Measurements from ENCODE around the gene GPR156.
"Not testable (repeated sequence)": the region's sequence is repeated elsewhere in the genome, so short reads cannot be mapped to it uniquely, and the experiment has no call there.

The GPR156 gene

GRCh38 chr3:120284747-120285507 lies at the start of gene GPR156:
Gene GPR156, minus strand, starts transcription at chr3:120285222. Its CDS starts 41,124 bp downstream, at chr3:120244098.
- intact Hi-C loops (cut with DNase I) = no loop called here
- DNase-seq = peak in 1 of 10 donors; percentile 79

GRCh38 chr3:120332646-120333045 lies 47.6 kb upstream of the GPR156 start:
- DNase-seq = no peak
- intact Hi-C loops (cut with DNase I) = no loop called here

- intact Hi-C loops (cut with DNase I) = no loop called here
- no peak for DNase-seq
Observed at GRCh38 chr3:120331076-120331475, 46.1 kb upstream of the GPR156 start.

- no peak for DNase-seq
- intact Hi-C loops (cut with DNase I) = no loop called here
Observed at GRCh38 chr3:120326784-120327183, 41.8 kb upstream of the GPR156 start.

GRCh38 chr3:120324190-120324589 lies 39.2 kb upstream of the GPR156 start:
- intact Hi-C loops (cut with DNase I) = no loop called here
- no peak for DNase-seq

GRCh38 chr3:120323761-120324160 lies 38.7 kb upstream of the GPR156 start:
- DNase-seq; intact Hi-C loops (cut with DNase I): not testable (repeated sequence)

GRCh38 chr3:120311863-120312794 lies 27.1 kb upstream of the GPR156 start:
- intact Hi-C loops (cut with DNase I) = no loop called here
- no peak for DNase-seq

GRCh38 chr3:120306519-120307455 lies 21.8 kb upstream of the GPR156 start:
- intact Hi-C loops (cut with DNase I) = no loop called here
- peak in 1 of 10 donors; percentile 72 for DNase-seq

- no peak for DNase-seq
- intact Hi-C loops (cut with DNase I) = no loop called here
Observed at GRCh38 chr3:120304616-120305015, 19.6 kb upstream of the GPR156 start.

- no peak for DNase-seq
- intact Hi-C loops (cut with DNase I) = no loop called here
Observed at GRCh38 chr3:120302361-120302760, 17.3 kb upstream of the GPR156 start.

- DNase-seq = no peak
- intact Hi-C loops (cut with DNase I) = no loop called here
Observed at GRCh38 chr3:120300971-120301370, 15.9 kb upstream of the GPR156 start.

- intact Hi-C loops (cut with DNase I) = no loop called here
- no peak for DNase-seq
Observed at GRCh38 chr3:120299403-120299802, 14.4 kb upstream of the GPR156 start.

- no peak for DNase-seq
- intact Hi-C loops (cut with DNase I) = no loop called here
Observed at GRCh38 chr3:120298996-120299395, 14.0 kb upstream of the GPR156 start.

GRCh38 chr3:120291552-120291951 lies 6.5 kb upstream of the GPR156 start:
- intact Hi-C loops (cut with DNase I); DNase-seq: not testable (repeated sequence)

- DNase-seq = peak in 1 of 10 donors; percentile 74
- intact Hi-C loops (cut with DNase I) = no loop called here
Observed at GRCh38 chr3:120289636-120290035, 4.6 kb upstream of the GPR156 start.

- intact Hi-C loops (cut with DNase I) = no loop called here
- no peak for DNase-seq
Observed at GRCh38 chr3:120286465-120286864, 1.4 kb upstream of the GPR156 start.

- intact Hi-C loops (cut with DNase I) = no loop called here
- no peak for DNase-seq
Observed at GRCh38 chr3:120285508-120285841, 453 bp upstream of the GPR156 start.

GRCh38 chr3:120281261-120281660 lies 3.8 kb downstream of the GPR156 start:
- intact Hi-C loops (cut with DNase I) = no loop called here
- no peak for DNase-seq

GRCh38 chr3:120280566-120280965 lies 4.5 kb downstream of the GPR156 start:
- intact Hi-C loops (cut with DNase I) = no loop called here
- peak in 1 of 10 donors; percentile 15 for DNase-seq

- DNase-seq = no peak
- intact Hi-C loops (cut with DNase I) = no loop called here
Observed at GRCh38 chr3:120280026-120280425, 5.0 kb downstream of the GPR156 start.
